IPS-18c (cell line): Measurements from ENCODE around the gene SYT2.
"Not testable (repeated sequence)": the region's sequence is repeated elsewhere in the genome, so short reads cannot be mapped to it uniquely, and the experiment has no call there.

ENCODE experiments used
- H3K4me3 ChIP-seq: 2 replicates; pipeline ENCODE4 v1.7.0; 2013; ENCODE audit warnings: low read depth, mild to moderate bottlenecking, low read length, moderate library complexity; ENCODE audit not compliant: insufficient read depth
- H3K9me3 ChIP-seq: one replicate; pipeline ENCODE4 v1.6.1; 2013; ENCODE audit warnings: mild to moderate bottlenecking, low read length, moderate library complexity; ENCODE audit not compliant: control insufficient read depth, insufficient read depth

The SYT2 gene

GRCh38 chr1:202659541-202659940 is 50.7 kb downstream of the SYT2 start:
- Histone ChIP-seq H3K9me3 (no peaks in the 10 kb centered on the region), H3K4me3 (no peak overlapping the region)

- Histone ChIP-seq H3K4me3 (no peak overlapping the region), H3K9me3 (no peaks in the 10 kb centered on the region)
Measured at GRCh38 chr1:202658769-202659168, 51.5 kb downstream of the SYT2 start.

GRCh38 chr1:202658251-202658759 is 51.9 kb downstream of the SYT2 start:
- H3K4me3 ChIP-seq: no peak overlapping the region
- no peaks in the 10 kb centered on the region for H3K9me3 ChIP-seq

- Histone ChIP-seq H3K9me3 (no peaks in the 10 kb centered on the region), H3K4me3 (no peak overlapping the region)
Measured at GRCh38 chr1:202656951-202657646, 53.2 kb downstream of the SYT2 start.

GRCh38 chr1:202656057-202656456 is 54.2 kb downstream of the SYT2 start:
- no peak overlapping the region for H3K4me3 ChIP-seq

GRCh38 chr1:202654079-202654478 is 56.2 kb downstream of the SYT2 start:
- no peak overlapping the region for H3K4me3 ChIP-seq

More at GRCh38 chr1:202656057-202656456, 54.2 kb downstream of the SYT2 start:
- H3K9me3 ChIP-seq: no peaks in the 10 kb centered on the region

GRCh38 chr1:202649553-202650392 is 60.5 kb downstream of the SYT2 start:
- Histone ChIP-seq H3K9me3 (peaks cover 2% of the 10 kb centered on the region), H3K4me3 (no peak overlapping the region)

More at GRCh38 chr1:202654079-202654478, 56.2 kb downstream of the SYT2 start:
- H3K9me3 ChIP-seq: no peaks in the 10 kb centered on the region

GRCh38 chr1:202648605-202649226 is 61.5 kb downstream of the SYT2 start:
- H3K9me3 ChIP-seq: peaks cover 2% of the 10 kb centered on the region
- H3K4me3 ChIP-seq: no peak overlapping the region

- peak overlapping the region; percentile 71; the same call in 1 of the 2 replicates for H3K4me3 ChIP-seq
- H3K9me3 ChIP-seq: peaks cover 2% of the 10 kb centered on the region
Measured at GRCh38 chr1:202645097-202645476, 65.2 kb downstream of the SYT2 start.

- Histone ChIP-seq H3K9me3 (peaks cover 2% of the 10 kb centered on the region), H3K4me3 (peak overlapping the region; percentile 71)
Measured at GRCh38 chr1:202644219-202645096, 65.8 kb downstream of the SYT2 start.

GRCh38 chr1:202643397-202644218 is 66.6 kb downstream of the SYT2 start:
- peak overlapping the region; percentile 71 for H3K4me3 ChIP-seq
- H3K9me3 ChIP-seq: peaks cover 2% of the 10 kb centered on the region

- H3K9me3 ChIP-seq: peaks cover 2% of the 10 kb centered on the region
- H3K4me3 ChIP-seq: peak overlapping the region; percentile 71
Measured at GRCh38 chr1:202642619-202643291, 67.5 kb downstream of the SYT2 start.

- peaks cover 2% of the 10 kb centered on the region for H3K9me3 ChIP-seq
- H3K4me3 ChIP-seq: peak overlapping the region; percentile 71
Measured at GRCh38 chr1:202642212-202642611, 68.0 kb downstream of the SYT2 start.

GRCh38 chr1:202639500-202639899 is 70.8 kb downstream of the SYT2 start:
- Histone ChIP-seq H3K9me3 (no peaks in the 10 kb centered on the region), H3K4me3 (no peak overlapping the region)

GRCh38 chr1:202638701-202639305 is 71.5 kb downstream of the SYT2 start:
- H3K9me3 ChIP-seq, H3K4me3 ChIP-seq: not testable (repeated sequence)
